SK-N-SH treated with all-trans-retinoic acid at 6 μM for 48 hours (cell line): ENCODE data around the gene FLOT2.

Experiments used
- ARNTL ChIP-seq: fragments of 450-650 bp; formaldehyde crosslinking; IDR thresholded peaks from 2 replicates; pipeline ENCODE4 v1.5.0; 2020; ENCODE audit warnings: low read depth, mild to moderate bottlenecking, moderate library complexity, borderline replicate concordance
- CSRNP3 ChIP-seq: fragments of 250-450 bp; sonication (Bioruptor Pico); IDR thresholded peaks from 2 replicates; pipeline ENCODE4 v1.5.1; 2021; ENCODE audit warnings: mild to moderate bottlenecking, moderate library complexity
- ZFP3 ChIP-seq: fragments of 250-450 bp; sonication (Bioruptor Pico); IDR thresholded peaks from 2 replicates; pipeline ENCODE4 v1.5.0; 2020; ENCODE audit warnings: mild to moderate bottlenecking, moderate library complexity
- ZFP30 ChIP-seq: fragments of 450-650 bp; formaldehyde crosslinking; IDR thresholded peaks from 2 replicates; pipeline ENCODE4 v1.5.0; 2022; ENCODE audit warnings: mild to moderate bottlenecking, moderate library complexity
- TF ChIP-seq, protein P1 (sequence below): fragments of 250-450 bp; sonication (Bioruptor Pico); IDR thresholded peaks from 2 replicates; pipeline ENCODE4 v1.8.0; 2020; ENCODE audit warnings: mild to moderate bottlenecking, moderate library complexity, borderline replicate concordance

DNA sequence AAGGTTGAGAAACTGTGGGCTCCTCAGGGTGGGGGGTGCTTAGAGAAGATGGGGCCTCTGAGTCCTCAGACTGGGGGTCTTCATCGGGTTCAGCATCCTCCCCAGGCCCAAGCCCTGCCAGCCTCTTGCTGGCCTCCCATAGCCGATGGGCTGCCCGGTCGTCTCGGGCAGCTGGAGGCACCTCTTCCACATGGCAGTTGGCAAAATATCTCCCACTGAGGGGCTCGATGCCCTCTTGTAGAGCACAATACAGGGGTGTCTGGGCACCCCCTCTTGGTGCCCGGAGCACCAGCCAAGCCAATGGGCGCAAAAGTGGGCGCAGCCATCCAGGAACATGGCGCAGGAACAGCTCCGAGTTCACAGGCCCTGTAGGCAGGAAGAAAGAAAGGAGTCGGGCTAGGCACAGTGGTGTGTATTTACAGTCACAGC, 1.0 kb upstream of the FLOT2 start:
- no peak for TF ChIP-seq ARNTL (CRISPR knock-in tag)
- no peak for TF ChIP-seq ZFP30 (CRISPR knock-in tag)
- TF ChIP-seq ZFP3 (CRISPR knock-in tag) = no peak
- TF ChIP-seq, protein P1, sequence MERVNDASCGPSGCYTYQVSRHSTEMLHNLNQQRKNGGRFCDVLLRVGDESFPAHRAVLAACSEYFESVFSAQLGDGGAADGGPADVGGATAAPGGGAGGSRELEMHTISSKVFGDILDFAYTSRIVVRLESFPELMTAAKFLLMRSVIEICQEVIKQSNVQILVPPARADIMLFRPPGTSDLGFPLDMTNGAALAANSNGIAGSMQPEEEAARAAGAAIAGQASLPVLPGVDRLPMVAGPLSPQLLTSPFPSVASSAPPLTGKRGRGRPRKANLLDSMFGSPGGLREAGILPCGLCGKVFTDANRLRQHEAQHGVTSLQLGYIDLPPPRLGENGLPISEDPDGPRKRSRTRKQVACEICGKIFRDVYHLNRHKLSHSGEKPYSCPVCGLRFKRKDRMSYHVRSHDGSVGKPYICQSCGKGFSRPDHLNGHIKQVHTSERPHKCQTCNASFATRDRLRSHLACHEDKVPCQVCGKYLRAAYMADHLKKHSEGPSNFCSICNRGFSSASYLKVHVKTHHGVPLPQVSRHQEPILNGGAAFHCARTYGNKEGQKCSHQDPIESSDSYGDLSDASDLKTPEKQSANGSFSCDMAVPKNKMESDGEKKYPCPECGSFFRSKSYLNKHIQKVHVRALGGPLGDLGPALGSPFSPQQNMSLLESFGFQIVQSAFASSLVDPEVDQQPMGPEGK (CRISPR knock-in tag) = no peak
- TF ChIP-seq CSRNP3 = no peak
